ENCODE measurements around the gene KRT222.

DNA sequence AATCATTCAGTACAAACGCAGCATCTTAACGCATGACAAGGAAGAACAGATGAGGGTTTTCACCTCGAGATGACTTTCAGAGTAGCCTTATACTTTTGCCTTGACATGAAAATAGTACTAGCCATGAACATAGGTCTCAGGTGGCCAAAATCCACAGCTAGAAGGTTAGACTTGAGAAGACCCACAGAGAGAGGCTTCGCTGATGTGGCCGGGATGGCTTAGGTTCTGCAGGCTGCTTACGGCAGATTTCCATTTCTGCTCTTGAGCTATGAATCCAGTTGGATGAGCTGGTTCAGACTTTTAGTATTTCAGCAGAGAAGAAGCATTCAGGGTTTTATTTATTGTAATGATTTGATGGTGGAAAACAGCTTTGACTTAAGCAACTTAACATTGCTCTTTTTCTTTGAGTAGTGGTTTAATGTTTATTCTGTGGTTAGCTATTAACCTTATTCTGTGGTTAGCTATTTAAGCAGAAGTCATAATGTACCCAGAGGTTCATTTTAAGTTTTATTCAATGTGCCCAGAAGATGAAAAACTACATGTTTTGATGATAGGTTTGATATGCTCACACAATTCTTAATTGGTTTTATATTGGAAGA, 31.0 kb upstream of the KRT222 start:
- TF ChIP-seq, protein P1, sequence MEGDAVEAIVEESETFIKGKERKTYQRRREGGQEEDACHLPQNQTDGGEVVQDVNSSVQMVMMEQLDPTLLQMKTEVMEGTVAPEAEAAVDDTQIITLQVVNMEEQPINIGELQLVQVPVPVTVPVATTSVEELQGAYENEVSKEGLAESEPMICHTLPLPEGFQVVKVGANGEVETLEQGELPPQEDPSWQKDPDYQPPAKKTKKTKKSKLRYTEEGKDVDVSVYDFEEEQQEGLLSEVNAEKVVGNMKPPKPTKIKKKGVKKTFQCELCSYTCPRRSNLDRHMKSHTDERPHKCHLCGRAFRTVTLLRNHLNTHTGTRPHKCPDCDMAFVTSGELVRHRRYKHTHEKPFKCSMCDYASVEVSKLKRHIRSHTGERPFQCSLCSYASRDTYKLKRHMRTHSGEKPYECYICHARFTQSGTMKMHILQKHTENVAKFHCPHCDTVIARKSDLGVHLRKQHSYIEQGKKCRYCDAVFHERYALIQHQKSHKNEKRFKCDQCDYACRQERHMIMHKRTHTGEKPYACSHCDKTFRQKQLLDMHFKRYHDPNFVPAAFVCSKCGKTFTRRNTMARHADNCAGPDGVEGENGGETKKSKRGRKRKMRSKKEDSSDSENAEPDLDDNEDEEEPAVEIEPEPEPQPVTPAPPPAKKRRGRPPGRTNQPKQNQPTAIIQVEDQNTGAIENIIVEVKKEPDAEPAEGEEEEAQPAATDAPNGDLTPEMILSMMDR (IDR thresholded peaks at IDR 0.05; ENCODE audit: low read length) = no peak
- TF ChIP-seq EZH2 (optimal IDR thresholded peaks at IDR 0.05; ENCODE audit: low read depth, low read length) = no peak

Data from MM.1S (cell line).